Type B pancreatic cell (in vitro differentiated cells): ENCODE results near the gene PI4KA. TPM values are rescaled to one million over a fixed set of nuclear protein-coding genes. Genes with fewer than 3 reads are reported as not detected.

Experiments used
- DNase-seq: peaks from one replicate; pipeline ENCODE4 v3.0.0; 2021; ENCODE audit warnings: mixed read lengths; ENCODE audit not compliant: unreplicated experiment; ENCODE audit errors: extremely low spot score
- H3K27ac Mint-ChIP-seq: 2 replicates; pipeline ENCODE4 v1.8.0; 2021; ENCODE audit warnings: mild to moderate bottlenecking, mixed read lengths
- H3K27me3 Mint-ChIP-seq: 2 replicates; pipeline ENCODE4 v1.8.0; 2021; ENCODE audit warnings: mixed read lengths
- H3K36me3 Mint-ChIP-seq: 2 replicates; pipeline ENCODE4 v1.8.0; 2021; ENCODE audit warnings: mixed read lengths
- H3K4me1 Mint-ChIP-seq: one replicate; pipeline ENCODE4 v1.8.0; 2021; ENCODE audit warnings: mixed read lengths; ENCODE audit not compliant: unreplicated experiment
- H3K4me3 Mint-ChIP-seq: 2 replicates; pipeline ENCODE4 v1.8.0; 2021; ENCODE audit warnings: mild to moderate bottlenecking, mixed read lengths
- H3K9me3 Mint-ChIP-seq: 2 replicates; pipeline ENCODE4 v1.8.0; 2021; ENCODE audit warnings: mixed read lengths
- CTCF ChIP-seq: fragments of 200-600 bp; sonication (generic); conservative IDR thresholded peaks from 2 replicates; pipeline ENCODE4 v1.5.0; 2021; ENCODE audit warnings: antibody characterized with exemption, mild to moderate bottlenecking
- total RNA-seq: library from RNA; stranded (reverse); gene quantifications from 2 replicates; pipeline ENCODE4 v1.2.1, GENCODE V29; 2021; ENCODE audit warnings: low replicate concordance

PI4KA gene
- total RNA-seq, 1 donor from 2014 or later, result 120 TPM

- Mint-ChIP-seq H3K36me3 (peaks cover 5% of the 10 kb centered on the region), H3K9me3 (no peaks in the 10 kb centered on the region), H3K4me3 (no peak overlapping the region), H3K27me3 (no peaks in the 10 kb centered on the region), H3K4me1 (peaks cover 7% of the 10 kb centered on the region), H3K27ac (peak overlapping the region; percentile 99)
- no peak for TF ChIP-seq CTCF
- no peak for DNase-seq
Measured at GRCh38 chr22:20777420-20778177, 81.0 kb downstream of the PI4KA start.

GRCh38 chr22:20776624-20777405, 81.8 kb downstream of the PI4KA start:
- Mint-ChIP-seq H3K9me3 (no peaks in the 10 kb centered on the region), H3K4me1 (peaks cover 7% of the 10 kb centered on the region), H3K36me3 (peaks cover 5% of the 10 kb centered on the region), H3K4me3 (no peak overlapping the region), H3K27ac (peak overlapping the region; percentile 99), H3K27me3 (no peaks in the 10 kb centered on the region)
- TF ChIP-seq CTCF, result no peak
- no peak for DNase-seq

GRCh38 chr22:20775342-20775895, 83.2 kb downstream of the PI4KA start:
- Mint-ChIP-seq H3K27ac (no peak overlapping the region), H3K27me3 (no peaks in the 10 kb centered on the region), H3K4me3 (no peak overlapping the region), H3K4me1 (peaks cover 7% of the 10 kb centered on the region), H3K9me3 (no peaks in the 10 kb centered on the region), H3K36me3 (peaks cover 5% of the 10 kb centered on the region)
- DNase-seq, result no peak
- no peak for TF ChIP-seq CTCF

- peaks cover 6% of the 10 kb centered on the region for H3K36me3 Mint-ChIP-seq
- no peak for TF ChIP-seq CTCF
- peaks cover 7% of the 10 kb centered on the region for H3K4me1 Mint-ChIP-seq
- no peaks in the 10 kb centered on the region for H3K27me3 Mint-ChIP-seq
- no peak overlapping the region for H3K4me3 Mint-ChIP-seq
- DNase-seq, result no peak
- H3K9me3 Mint-ChIP-seq, result no peaks in the 10 kb centered on the region
- no peak overlapping the region for H3K27ac Mint-ChIP-seq
Measured at GRCh38 chr22:20774882-20775281, 83.7 kb downstream of the PI4KA start.

- no peak for DNase-seq
- TF ChIP-seq CTCF, result no peak
- Mint-ChIP-seq H3K27ac (no peak within 1 kb of the TSS), H3K9me3 (no peaks in the 10 kb centered on the region), H3K4me3 (no peak within 1 kb of the TSS), H3K36me3 (peaks cover 9% of the 10 kb centered on the region), H3K4me1 (peaks cover 7% of the 10 kb centered on the region), H3K27me3 (no peaks in the 10 kb centered on the region)
Measured at GRCh38 chr22:20773793-20774212, 84.8 kb downstream of the PI4KA start, which contains the start of gene SERPIND1. SERPIND1 (plus strand) TSS chr22:20774113; CDS start chr22:20779313, 5,200 bp downstream.
